Activated naive CD8-positive, alpha-beta T cell treated with anti-CD3 and anti-CD28 coated beads, Interleukin-2, amount 50 U/mL, for 16 hours (primary cell): ENCODE measurements around the gene PITX2.

Experiments used
- DNase-seq: peaks from one replicate; pipeline ENCODE4 v3.0.0-alpha.2; 2020; ENCODE audit warnings: low read depth, low spot score

The PITX2 gene

GRCh38 chr4:110624398-110624780 is 1.5 kb upstream of the PITX2 start:
- no peak for DNase-seq

- no peak for DNase-seq
Measured at GRCh38 chr4:110623718-110624397, 981 bp upstream of the PITX2 start.

- DNase-seq, result no peak
Measured at GRCh38 chr4:110621839-110622751, 782 bp downstream of the PITX2 start.

GRCh38 chr4:110621328-110621812 is 1.5 kb downstream of the PITX2 start:
- DNase-seq, result no peak

- DNase-seq, result no peak
Measured at GRCh38 chr4:110620691-110621327, 2.1 kb downstream of the PITX2 start.

- DNase-seq, result no peak
Measured at GRCh38 chr4:110620322-110620690, 2.6 kb downstream of the PITX2 start.

GRCh38 chr4:110619463-110620247 is 3.2 kb downstream of the PITX2 start:
- no peak for DNase-seq

GRCh38 chr4:110618581-110619462 is 4.1 kb downstream of the PITX2 start:
- no peak for DNase-seq

- no peak for DNase-seq
Measured at GRCh38 chr4:110617646-110618580, 5.0 kb downstream of the PITX2 start.

- no peak for DNase-seq
Measured at GRCh38 chr4:110617075-110617640, 5.7 kb downstream of the PITX2 start.

- no peak for DNase-seq
Measured at GRCh38 chr4:110616238-110617074, 6.4 kb downstream of the PITX2 start.

GRCh38 chr4:110615353-110616237 is 7.3 kb downstream of the PITX2 start:
- DNase-seq, result no peak

GRCh38 chr4:110614976-110615352 is 7.9 kb downstream of the PITX2 start:
- no peak for DNase-seq

GRCh38 chr4:110614173-110614963 is 8.5 kb downstream of the PITX2 start:
- no peak for DNase-seq

GRCh38 chr4:110613745-110614144 is 9.1 kb downstream of the PITX2 start:
- no peak for DNase-seq

- no peak for DNase-seq
Measured at GRCh38 chr4:110612631-110613269, 10.1 kb downstream of the PITX2 start.
